ENCODE results near the gene PLCB4. TPM values are rescaled to one million over a fixed set of nuclear protein-coding genes. Genes with fewer than 3 reads are reported as not detected.

Gene PLCB4
- total and polyA plus RNA-seq, 2 experiments from 2014 or later = 6.5 to 16.1 TPM

- Histone ChIP-seq H2AFZ (no peak overlapping the region), H3K36me3 (ENCODE audit: insufficient read depth) (no peaks in the 10 kb centered on the region), H3K4me3 (no peak overlapping the region), H4K20me1 (replicated peaks; ENCODE audit: insufficient read depth) (no peaks in the 10 kb centered on the region), H3K27me3 (ENCODE audit: insufficient read depth) (no peaks in the 10 kb centered on the region), H3K4me1 (ENCODE audit: insufficient read depth) (peaks cover 18% of the 10 kb centered on the region), H3F3A (replicated peaks; ENCODE audit: low read depth) (no peaks in the 10 kb centered on the region), H3K79me2 (replicated peaks; ENCODE audit: insufficient read depth) (no peaks in the 10 kb centered on the region; the same call in 1 of the 2 replicates), H3K4me2 (no peak overlapping the region), H3K27ac (ENCODE audit: low read depth) (no peak overlapping the region), H3K9me2 (ENCODE audit: insufficient read depth) (no peaks in the 10 kb centered on the region)
- no peaks in the 10 kb centered on the region for H3K36me3 Mint-ChIP-seq (ENCODE audit: low read depth)
- TF ChIP-seq EZH2 (IDR thresholded peaks at IDR 0.05; ENCODE audit: low read depth, unreplicated experiment) (no peak), JUNB (IDR thresholded peaks at IDR 0.05; ENCODE audit: unreplicated experiment) (no peak), ZNF331 (CRISPR knock-in tag; IDR thresholded peaks at IDR 0.05; ENCODE audit: low read depth) (no peak), NANOG (IDR thresholded peaks at IDR 0.05; ENCODE audit: borderline replicate concordance) (no peak), CREB1 (CRISPR knock-in tag; IDR thresholded peaks at IDR 0.05; ENCODE audit: low read depth) (no peak), EZH2phosphoT487 (IDR thresholded peaks at IDR 0.05; ENCODE audit: unreplicated experiment) (no peak)
- TF ChIP-seq, protein P1, sequence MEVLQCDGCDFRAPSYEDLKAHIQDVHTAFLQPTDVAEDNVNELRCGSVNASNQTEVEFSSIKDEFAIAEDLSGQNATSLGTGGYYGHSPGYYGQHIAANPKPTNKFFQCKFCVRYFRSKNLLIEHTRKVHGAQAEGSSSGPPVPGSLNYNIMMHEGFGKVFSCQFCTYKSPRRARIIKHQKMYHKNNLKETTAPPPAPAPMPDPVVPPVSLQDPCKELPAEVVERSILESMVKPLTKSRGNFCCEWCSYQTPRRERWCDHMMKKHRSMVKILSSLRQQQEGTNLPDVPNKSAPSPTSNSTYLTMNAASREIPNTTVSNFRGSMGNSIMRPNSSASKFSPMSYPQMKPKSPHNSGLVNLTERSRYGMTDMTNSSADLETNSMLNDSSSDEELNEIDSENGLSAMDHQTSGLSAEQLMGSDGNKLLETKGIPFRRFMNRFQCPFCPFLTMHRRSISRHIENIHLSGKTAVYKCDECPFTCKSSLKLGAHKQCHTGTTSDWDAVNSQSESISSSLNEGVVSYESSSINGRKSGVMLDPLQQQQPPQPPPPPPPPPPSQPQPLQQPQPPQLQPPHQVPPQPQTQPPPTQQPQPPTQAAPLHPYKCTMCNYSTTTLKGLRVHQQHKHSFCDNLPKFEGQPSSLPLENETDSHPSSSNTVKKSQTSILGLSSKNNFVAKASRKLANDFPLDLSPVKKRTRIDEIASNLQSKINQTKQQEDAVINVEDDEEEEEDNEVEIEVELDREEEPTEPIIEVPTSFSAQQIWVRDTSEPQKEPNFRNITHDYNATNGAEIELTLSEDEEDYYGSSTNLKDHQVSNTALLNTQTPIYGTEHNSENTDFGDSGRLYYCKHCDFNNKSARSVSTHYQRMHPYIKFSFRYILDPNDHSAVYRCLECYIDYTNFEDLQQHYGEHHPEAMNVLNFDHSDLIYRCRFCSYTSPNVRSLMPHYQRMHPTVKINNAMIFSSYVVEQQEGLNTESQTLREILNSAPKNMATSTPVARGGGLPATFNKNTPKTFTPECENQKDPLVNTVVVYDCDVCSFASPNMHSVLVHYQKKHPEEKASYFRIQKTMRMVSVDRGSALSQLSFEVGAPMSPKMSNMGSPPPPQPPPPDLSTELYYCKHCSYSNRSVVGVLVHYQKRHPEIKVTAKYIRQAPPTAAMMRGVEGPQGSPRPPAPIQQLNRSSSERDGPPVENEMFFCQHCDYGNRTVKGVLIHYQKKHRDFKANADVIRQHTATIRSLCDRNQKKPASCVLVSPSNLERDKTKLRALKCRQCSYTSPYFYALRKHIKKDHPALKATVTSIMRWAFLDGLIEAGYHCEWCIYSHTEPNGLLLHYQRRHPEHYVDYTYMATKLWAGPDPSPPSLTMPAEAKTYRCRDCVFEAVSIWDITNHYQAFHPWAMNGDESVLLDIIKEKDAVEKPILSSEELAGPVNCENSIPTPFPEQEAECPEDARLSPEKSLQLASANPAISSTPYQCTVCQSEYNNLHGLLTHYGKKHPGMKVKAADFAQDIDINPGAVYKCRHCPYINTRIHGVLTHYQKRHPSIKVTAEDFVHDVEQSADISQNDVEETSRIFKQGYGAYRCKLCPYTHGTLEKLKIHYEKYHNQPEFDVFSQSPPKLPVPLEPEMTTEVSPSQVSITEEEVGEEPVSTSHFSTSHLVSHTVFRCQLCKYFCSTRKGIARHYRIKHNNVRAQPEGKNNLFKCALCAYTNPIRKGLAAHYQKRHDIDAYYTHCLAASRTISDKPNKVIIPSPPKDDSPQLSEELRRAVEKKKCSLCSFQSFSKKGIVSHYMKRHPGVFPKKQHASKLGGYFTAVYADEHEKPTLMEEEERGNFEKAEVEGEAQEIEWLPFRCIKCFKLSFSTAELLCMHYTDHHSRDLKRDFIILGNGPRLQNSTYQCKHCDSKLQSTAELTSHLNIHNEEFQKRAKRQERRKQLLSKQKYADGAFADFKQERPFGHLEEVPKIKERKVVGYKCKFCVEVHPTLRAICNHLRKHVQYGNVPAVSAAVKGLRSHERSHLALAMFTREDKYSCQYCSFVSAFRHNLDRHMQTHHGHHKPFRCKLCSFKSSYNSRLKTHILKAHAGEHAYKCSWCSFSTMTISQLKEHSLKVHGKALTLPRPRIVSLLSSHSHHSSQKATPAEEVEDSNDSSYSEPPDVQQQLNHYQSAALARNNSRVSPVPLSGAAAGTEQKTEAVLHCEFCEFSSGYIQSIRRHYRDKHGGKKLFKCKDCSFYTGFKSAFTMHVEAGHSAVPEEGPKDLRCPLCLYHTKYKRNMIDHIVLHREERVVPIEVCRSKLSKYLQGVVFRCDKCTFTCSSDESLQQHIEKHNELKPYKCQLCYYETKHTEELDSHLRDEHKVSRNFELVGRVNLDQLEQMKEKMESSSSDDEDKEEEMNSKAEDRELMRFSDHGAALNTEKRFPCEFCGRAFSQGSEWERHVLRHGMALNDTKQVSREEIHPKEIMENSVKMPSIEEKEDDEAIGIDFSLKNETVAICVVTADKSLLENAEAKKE (CRISPR knock-in tag; IDR thresholded peaks at IDR 0.05) = no peak
- TF ChIP-seq, protein P2, sequence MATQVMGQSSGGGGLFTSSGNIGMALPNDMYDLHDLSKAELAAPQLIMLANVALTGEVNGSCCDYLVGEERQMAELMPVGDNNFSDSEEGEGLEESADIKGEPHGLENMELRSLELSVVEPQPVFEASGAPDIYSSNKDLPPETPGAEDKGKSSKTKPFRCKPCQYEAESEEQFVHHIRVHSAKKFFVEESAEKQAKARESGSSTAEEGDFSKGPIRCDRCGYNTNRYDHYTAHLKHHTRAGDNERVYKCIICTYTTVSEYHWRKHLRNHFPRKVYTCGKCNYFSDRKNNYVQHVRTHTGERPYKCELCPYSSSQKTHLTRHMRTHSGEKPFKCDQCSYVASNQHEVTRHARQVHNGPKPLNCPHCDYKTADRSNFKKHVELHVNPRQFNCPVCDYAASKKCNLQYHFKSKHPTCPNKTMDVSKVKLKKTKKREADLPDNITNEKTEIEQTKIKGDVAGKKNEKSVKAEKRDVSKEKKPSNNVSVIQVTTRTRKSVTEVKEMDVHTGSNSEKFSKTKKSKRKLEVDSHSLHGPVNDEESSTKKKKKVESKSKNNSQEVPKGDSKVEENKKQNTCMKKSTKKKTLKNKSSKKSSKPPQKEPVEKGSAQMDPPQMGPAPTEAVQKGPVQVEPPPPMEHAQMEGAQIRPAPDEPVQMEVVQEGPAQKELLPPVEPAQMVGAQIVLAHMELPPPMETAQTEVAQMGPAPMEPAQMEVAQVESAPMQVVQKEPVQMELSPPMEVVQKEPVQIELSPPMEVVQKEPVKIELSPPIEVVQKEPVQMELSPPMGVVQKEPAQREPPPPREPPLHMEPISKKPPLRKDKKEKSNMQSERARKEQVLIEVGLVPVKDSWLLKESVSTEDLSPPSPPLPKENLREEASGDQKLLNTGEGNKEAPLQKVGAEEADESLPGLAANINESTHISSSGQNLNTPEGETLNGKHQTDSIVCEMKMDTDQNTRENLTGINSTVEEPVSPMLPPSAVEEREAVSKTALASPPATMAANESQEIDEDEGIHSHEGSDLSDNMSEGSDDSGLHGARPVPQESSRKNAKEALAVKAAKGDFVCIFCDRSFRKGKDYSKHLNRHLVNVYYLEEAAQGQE (IDR thresholded peaks at IDR 0.05; ENCODE audit: unreplicated experiment) = no peak
- H3K4me3 Mint-ChIP-seq = no peak overlapping the region
- peaks cover 25% of the 10 kb centered on the region for H3K4me1 Mint-ChIP-seq
- DNase-seq (ENCODE audit: low spot score) = no peak
- no peak for ATAC-seq
- no peaks in the 10 kb centered on the region for H3K9me3 Mint-ChIP-seq
- peaks cover 6% of the 10 kb centered on the region for H3K27me3 Mint-ChIP-seq (ENCODE audit: insufficient read depth, low read depth, poor library complexity)
- no peak overlapping the region for H3K27ac Mint-ChIP-seq
Measured at GRCh38 chr20:9161311-9161710, 92.4 kb downstream of the PLCB4 start.

All from GM23338 (cell line).